ENCODE data around the gene CDC14B. TPM values are rescaled to one million over a fixed set of nuclear protein-coding genes. Genes with fewer than 3 reads are reported as not detected.

The CDC14B gene
- total RNA-seq, 1 donor from 2014 or later = 38.1 TPM

- H3K36me3 ChIP-seq = no peaks in the 10 kb centered on the region
- no peak overlapping the region for H2AFZ ChIP-seq (replicated peaks)
- H3K4me3 ChIP-seq = no peak overlapping the region
- no peak overlapping the region for H3K4me3 Mint-ChIP-seq
- no peaks in the 10 kb centered on the region for H3K27me3 Mint-ChIP-seq (ENCODE audit: insufficient read depth, low read depth)
- H3K79me2 ChIP-seq (ENCODE audit: low read depth) = peaks cover 6% of the 10 kb centered on the region
- no peaks in the 10 kb centered on the region for H3K27me3 ChIP-seq
- peaks cover 15% of the 10 kb centered on the region for H3K4me1 ChIP-seq
- H3K4me1 Mint-ChIP-seq = peaks cover 10% of the 10 kb centered on the region
- H3K27ac ChIP-seq = no peak overlapping the region
- no peak overlapping the region for H3K9ac ChIP-seq
- no peak overlapping the region for H3K27ac Mint-ChIP-seq
- H3F3A ChIP-seq (ENCODE audit: low read depth) = peaks cover 5% of the 10 kb centered on the region
- no peak for DNase-seq (ENCODE audit: low spot score)
- H3K4me2 ChIP-seq = no peak overlapping the region
- no peaks in the 10 kb centered on the region for H4K20me1 ChIP-seq (ENCODE audit: low read depth)
- no peaks in the 10 kb centered on the region for H3K9me3 ChIP-seq (ENCODE audit: low read depth)
- no peaks in the 10 kb centered on the region for H3K9me3 Mint-ChIP-seq
- H3K36me3 Mint-ChIP-seq = peaks cover 12% of the 10 kb centered on the region
- TF ChIP-seq EZH2 (IDR thresholded peaks at IDR 0.05) (no peak), EZH2phosphoT487 (IDR thresholded peaks at IDR 0.05) (no peak), CTCF (IDR thresholded peaks at IDR 0.05) (no peak)
Measured at GRCh38 chr9:96460470-96460869, 159.2 kb downstream of the CDC14B start.

GRCh38 chr9:96459268-96460007, 160.2 kb downstream of the CDC14B start:
- Mint-ChIP-seq H3K36me3 (peaks cover 9% of the 10 kb centered on the region), H3K27me3 (ENCODE audit: insufficient read depth, low read depth) (no peaks in the 10 kb centered on the region), H3K9me3 (no peaks in the 10 kb centered on the region), H3K27ac (no peak overlapping the region), H3K4me1 (peaks cover 7% of the 10 kb centered on the region), H3K4me3 (no peak overlapping the region)
- no peak overlapping the region for H2AFZ ChIP-seq (replicated peaks)
- no peaks in the 10 kb centered on the region for H3K9me3 ChIP-seq (ENCODE audit: low read depth)
- peaks cover 6% of the 10 kb centered on the region for H3K79me2 ChIP-seq (ENCODE audit: low read depth)
- DNase-seq (ENCODE audit: low spot score) = no peak
- no peak overlapping the region for H3K4me3 ChIP-seq
- TF ChIP-seq EZH2phosphoT487 (IDR thresholded peaks at IDR 0.05) (no peak), CTCF (IDR thresholded peaks at IDR 0.05) (no peak)
- peaks cover 15% of the 10 kb centered on the region for H3K4me1 ChIP-seq
- no peak overlapping the region for H3K9ac ChIP-seq
- no peaks in the 10 kb centered on the region for H3K36me3 ChIP-seq
- no peaks in the 10 kb centered on the region for H4K20me1 ChIP-seq (ENCODE audit: low read depth)
- no peaks in the 10 kb centered on the region for H3K27me3 ChIP-seq
- H3K27ac ChIP-seq = no peak overlapping the region
- no peak overlapping the region for H3K4me2 ChIP-seq
- H3F3A ChIP-seq (ENCODE audit: low read depth) = peaks cover 5% of the 10 kb centered on the region

- Mint-ChIP-seq H3K27me3 (ENCODE audit: insufficient read depth, low read depth) (no peaks in the 10 kb centered on the region), H3K36me3 (peaks cover 9% of the 10 kb centered on the region), H3K27ac (no peak overlapping the region), H3K9me3 (no peaks in the 10 kb centered on the region), H3K4me3 (no peak overlapping the region), H3K4me1 (peaks cover 2% of the 10 kb centered on the region)
- H3K79me2 ChIP-seq (ENCODE audit: low read depth) = peaks cover 12% of the 10 kb centered on the region
- no peak overlapping the region for H3K4me3 ChIP-seq
- TF ChIP-seq EZH2phosphoT487 (IDR thresholded peaks at IDR 0.05) (no peak), CTCF (IDR thresholded peaks at IDR 0.05) (no peak), EZH2 (IDR thresholded peaks at IDR 0.05) (no peak)
- H3K9ac ChIP-seq = no peak overlapping the region
- H2AFZ ChIP-seq (replicated peaks) = no peak overlapping the region
- peaks cover 5% of the 10 kb centered on the region for H3F3A ChIP-seq (ENCODE audit: low read depth)
- H3K27me3 ChIP-seq = no peaks in the 10 kb centered on the region
- H3K4me1 ChIP-seq = peaks cover 15% of the 10 kb centered on the region
- H3K36me3 ChIP-seq = no peaks in the 10 kb centered on the region
- H3K27ac ChIP-seq = no peak overlapping the region
- H3K9me3 ChIP-seq (ENCODE audit: low read depth) = no peaks in the 10 kb centered on the region
- H4K20me1 ChIP-seq (ENCODE audit: low read depth) = no peaks in the 10 kb centered on the region
- no peak for DNase-seq (ENCODE audit: low spot score)
- no peak overlapping the region for H3K4me2 ChIP-seq
Measured at GRCh38 chr9:96458226-96458625, 161.4 kb downstream of the CDC14B start.
